H1 (cell line): ENCODE data around the gene SCAPER. TPM values are rescaled to one million over a fixed set of nuclear protein-coding genes. Genes with fewer than 3 reads are reported as not detected.

Experiments
- CREB1 ChIP-seq: IDR thresholded peaks from 2 replicates; pipeline ENCODE4 v1.6.1; 2012; ENCODE audit warnings: inconsistent platforms
- GABPA ChIP-seq: IDR thresholded peaks from 2 replicates; pipeline ENCODE4 v1.6.1; 2011; ENCODE audit warnings: mild to moderate bottlenecking, low read length, moderate library complexity, borderline replicate concordance; ENCODE audit not compliant: insufficient read depth
- SIRT6 ChIP-seq: IDR thresholded peaks from one replicate; pipeline ENCODE4 v1.7.1; 2012; ENCODE audit warnings: low read length, inconsistent platforms
- polyA plus RNA-seq, 7 experiments: library from polyadenylated mRNA; depleted of rRNA in 3 of 7; stranded (reverse) in 5 of 7; unstranded in 2 of 7; fragments of >200 nt in 5 of 7; fragments of 200-250 nt in 2 of 7; gene quantifications; 1 replicate in 5 of 7; 2 replicates in 1 of 7; 4 replicates in 1 of 7; pipeline versions ENCODE4 v1.2.1 to v1.2.3, GENCODE V29; 2011 to 2013; ENCODE audit warnings: missing spikeins in 2 of 7, mixed read lengths in 2 of 7
- total RNA-seq: library from RNA; stranded (reverse); fragmentation: NEBNext Ultra II Directional; extraction: Animal tissue kit (Norgen Biotek cat#: 25700); gene quantifications from 2 replicates; pipeline ENCODE4 v1.2.1, GENCODE V29; 2021
- TF ChIP-seq, protein P1 (sequence below): IDR thresholded peaks from 2 replicates; pipeline ENCODE4 v1.6.1; 2012; ENCODE audit warnings: inconsistent platforms

Gene SCAPER
- total and polyA plus RNA-seq, 2 of the 8 experiments (the other 6 are each of a cell fraction or from before 2014, with no cell fraction given), result 1.6 to 6.8 TPM

DNA sequence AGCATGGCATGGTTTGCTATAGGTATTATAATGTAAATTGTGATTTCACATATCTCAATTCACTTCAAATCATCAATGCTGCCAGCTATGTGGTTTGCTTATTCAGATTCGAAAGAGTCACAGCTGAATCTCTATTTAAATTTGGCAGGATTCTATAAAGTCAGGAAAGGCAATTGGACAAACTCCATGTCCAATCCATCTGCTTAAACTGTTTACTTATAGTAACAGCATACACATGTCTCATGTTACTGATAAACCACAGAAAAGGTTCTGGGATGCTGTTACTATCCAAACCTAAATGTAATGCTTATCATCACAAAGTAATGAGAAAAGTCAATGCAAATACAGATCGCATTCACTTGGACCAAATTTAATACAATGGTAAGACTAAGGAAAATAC, 338.9 kb downstream of the SCAPER start (continued):
- TF ChIP-seq, protein P1, sequence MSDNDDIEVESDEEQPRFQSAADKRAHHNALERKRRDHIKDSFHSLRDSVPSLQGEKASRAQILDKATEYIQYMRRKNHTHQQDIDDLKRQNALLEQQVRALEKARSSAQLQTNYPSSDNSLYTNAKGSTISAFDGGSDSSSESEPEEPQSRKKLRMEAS, result no peak
- TF ChIP-seq CREB1 (no peak), GABPA (no peak), SIRT6 (no peak)
